Measurements from ENCODE around the gene PHF3.
A peak's percentile ranks its signal among the peaks of the same experiment; 100 is the strongest.
"Not testable (repeated sequence)": the region's sequence is repeated elsewhere in the genome, so short reads cannot be mapped to it uniquely, and the experiment has no call there.

PHF3 gene

DNA sequence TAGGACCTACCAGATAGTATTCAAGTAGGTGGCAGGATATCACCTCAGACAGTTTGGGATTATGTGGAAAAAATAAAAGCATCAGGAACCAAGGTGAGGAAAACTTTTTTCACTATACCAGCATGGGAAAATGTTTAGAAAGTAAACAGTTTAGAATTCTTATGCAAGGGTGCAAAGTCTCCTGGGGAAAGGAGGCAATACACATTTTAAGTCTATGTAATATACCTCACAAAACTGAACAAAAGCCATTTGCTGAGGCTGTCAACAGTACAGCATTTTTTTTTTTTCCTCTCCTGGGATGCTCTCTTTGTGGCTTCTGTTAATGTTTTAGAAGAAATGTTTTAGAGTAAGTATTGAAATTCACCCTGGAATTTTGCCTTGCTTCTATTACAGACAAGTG lies 73.5 kb downstream of the PHF3 start:
- no peak for DNase-seq

DNA sequence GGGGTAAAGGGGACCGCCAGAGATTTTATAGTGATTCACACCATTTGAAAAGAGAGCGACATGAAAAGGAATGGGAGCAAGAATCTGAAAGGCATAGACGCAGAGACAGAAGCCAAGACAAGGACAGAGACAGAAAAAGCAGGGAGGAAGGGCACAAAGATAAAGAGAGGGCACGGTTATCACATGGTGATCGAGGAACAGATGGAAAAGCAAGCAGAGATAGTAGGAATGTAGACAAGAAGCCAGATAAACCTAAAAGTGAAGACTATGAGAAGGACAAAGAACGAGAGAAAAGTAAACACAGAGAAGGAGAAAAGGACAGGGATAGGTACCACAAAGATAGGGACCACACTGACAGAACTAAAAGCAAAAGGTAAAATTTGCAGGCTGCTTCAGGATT lies 77.7 kb downstream of the PHF3 start:
- DNase-seq, result no peak

DNA sequence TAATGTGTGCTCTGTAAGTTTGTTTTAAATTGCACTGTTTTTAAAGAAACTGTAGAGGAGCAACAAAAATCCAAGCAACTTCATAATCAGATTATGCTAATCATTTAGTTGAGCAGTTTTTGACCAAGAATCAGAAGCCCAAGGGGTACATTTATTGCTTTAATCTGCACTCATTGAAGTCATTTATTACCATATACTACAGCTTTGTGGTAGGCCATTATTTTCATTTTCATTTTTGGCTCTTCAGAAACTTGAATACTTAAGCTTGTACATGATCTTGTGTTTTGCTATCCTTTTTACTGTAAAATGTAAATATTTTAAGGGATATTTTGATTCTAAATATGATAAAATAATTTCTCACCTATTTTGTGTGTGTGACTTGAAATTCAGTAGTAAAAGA lies 78.5 kb downstream of the PHF3 start:
- DNase-seq, result no peak

DNA sequence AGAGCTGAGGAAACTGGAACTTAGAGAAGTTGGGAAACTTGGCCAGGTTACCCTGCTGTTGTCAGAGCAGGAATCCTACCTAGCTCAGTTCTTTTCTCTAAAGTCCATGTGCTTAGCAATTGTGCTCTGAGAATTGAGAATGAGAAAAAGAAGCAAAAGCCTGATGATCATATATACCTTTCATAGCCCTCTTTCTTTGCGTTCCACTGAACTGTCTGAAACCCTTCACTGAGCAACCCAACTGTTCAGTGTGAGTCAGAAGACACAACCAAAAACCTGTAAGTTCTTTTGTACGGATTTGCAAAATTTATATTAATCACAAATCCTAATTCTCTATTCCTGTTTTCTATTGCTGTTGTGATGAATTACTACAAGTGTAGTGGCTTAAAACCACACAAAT lies 80.6 kb downstream of the PHF3 start:
- DNase-seq, result no peak

DNA sequence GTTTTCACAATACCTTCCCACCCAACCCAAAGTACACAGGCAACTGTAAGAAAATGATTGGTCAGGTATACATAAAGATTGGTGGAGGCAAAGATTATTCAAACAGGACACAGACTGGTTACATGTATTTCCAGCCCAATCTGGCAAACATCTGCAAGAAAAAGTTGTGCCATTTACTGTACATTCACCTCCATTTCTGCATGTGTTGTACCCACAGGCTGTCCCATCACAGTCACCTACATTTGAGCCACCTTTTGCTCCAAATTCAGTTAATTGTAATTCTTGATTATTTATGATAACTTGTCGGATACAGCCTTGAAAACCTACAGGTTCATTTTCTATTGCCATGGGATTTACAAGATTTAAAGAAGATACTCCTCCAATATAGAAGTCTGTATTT lies 85.6 kb downstream of the PHF3 start:
- DNase-seq, result no peak

DNA sequence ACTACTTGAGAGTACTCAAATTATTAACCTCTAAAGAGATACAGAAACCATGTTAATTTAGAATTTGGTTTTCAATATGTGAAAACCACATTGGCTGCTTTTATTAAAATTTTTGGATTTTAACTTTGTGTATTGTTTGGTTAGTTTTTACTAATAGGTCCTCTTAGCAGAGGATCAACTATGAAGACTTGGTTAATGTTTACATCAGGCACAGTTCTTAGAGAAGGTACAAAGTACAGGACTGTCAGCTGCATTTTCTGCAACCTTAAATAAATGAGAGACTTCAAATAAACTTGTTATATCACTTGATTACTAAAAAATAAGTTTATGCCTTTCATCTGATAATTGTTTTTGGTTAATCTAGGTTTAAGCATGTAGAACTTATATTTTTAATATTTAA lies 89.1 kb downstream of the PHF3 start:
- no peak for DNase-seq

DNA sequence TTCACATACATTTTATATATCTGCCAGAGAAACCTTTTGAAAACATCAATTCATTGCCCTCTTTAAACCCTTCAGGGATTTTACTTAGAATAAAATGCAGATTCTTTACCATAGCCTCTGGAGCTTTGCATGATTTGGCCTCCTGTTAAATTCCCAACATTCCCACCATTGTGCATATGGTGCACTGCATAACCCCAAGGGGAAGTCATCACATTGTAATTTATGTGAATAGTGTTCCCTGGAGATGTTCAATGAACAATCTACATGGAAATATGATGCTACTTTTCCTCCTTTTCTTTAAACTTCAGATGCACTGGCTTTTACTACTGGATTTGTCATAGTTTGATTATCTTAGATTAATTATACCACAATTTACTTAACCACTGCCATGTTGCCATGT lies 94.7 kb downstream of the PHF3 start:
- no peak for DNase-seq

DNA sequence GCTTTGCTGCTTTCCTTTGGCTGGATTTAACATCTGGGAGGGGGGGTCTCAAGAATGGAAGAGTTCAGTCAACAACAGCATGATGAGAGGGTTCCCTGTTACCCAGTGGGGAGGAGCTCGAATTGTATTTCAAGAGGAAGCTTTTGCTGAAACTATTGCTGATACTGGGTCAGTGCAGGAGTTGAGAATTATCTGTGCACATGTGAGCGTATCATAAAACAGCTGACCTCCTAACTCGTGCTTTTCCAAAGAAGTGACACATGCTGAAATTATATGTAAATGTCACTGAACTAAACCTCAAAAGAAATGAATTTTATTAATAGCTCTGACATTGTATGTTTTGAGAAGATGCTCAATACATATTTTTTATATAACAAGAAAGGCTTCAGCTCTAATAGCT lies 96.3 kb downstream of the PHF3 start:
- no peak for DNase-seq

DNA sequence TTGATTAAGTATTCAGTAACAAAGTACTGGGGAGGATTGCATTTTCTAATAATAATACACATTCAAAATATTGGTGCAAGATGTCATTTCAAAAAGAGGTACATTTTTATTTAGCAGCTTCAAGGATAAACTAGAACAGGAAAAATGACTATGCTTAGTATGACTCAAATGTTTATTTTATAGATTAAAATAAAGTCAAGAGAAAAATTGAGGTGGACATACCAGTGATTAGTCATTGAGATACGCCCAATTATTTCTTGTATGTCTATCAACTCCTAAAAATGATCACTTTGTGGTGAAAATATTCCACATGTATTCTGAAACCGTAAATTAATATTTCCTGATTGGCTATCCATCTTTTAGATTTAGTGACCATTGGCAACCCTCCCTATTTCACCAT lies 96.7 kb downstream of the PHF3 start:
- DNase-seq, result no peak

DNA sequence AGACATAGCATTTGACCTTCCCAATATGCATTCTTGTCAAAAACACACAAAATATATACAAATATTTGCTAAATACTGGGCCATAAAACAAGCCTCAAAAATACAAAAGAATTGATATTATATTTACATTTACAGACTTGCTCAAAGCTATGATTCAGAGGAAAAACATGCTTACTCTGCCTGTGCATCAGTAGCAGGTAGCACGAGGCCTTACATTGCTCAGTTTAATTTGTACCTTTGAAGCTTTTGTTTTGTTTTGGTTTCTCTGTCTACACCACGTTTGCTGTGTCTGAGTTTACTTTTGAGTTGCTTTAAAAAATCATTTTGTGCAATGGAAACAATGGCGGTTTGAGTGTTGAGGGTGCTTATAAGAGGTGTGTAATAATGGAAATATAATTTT lies 99.3 kb downstream of the PHF3 start:
- DNase-seq, result no peak

DNA sequence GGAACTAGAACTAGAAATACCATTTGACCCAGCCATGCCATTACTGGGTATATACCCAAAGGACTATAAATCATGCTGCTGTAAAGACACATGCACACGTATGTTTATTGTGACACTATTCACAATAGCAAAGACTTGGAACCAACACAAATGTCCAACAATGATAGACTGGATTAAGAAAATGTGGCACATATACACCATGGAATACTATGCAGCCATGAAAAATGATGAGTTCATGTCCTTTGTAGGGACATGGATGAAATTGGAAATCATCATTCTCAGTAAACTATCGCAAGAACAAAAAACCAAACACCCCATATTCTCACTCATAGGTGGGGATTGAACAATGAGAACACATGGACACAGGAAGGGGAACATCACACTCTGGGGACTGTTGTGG lies 102.6 kb downstream of the PHF3 start:
- DNase-seq, result not testable (repeated sequence)

DNA sequence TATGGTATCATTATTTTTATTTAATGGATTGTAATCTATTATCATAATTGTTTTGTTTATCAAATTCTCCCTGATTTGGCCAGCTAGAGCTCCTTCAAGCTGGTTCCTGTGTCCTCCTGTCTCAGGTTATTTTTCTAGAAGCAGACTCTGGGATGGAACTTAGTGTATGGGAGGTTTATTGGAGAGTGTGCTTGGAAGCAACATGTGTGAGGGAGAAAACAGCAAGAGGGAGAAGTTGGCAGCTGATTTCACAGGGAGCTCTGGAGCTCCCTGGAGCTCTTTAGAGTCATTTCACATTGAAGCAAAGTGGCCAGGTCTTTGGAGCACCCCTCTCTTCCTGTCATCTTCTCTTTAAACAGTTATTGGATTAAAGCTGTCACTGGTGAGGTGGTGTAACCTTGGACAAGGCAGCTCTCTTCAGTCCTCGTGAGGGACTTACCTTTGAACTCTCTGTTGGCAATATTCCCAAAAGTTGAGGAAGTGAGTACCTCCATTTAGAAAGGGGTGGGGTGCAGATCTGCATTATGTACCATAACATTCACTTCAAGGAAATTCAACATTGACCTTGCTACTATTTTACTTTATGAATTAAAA lies 103.6 kb downstream of the PHF3 start:
- no peak for DNase-seq

DNA sequence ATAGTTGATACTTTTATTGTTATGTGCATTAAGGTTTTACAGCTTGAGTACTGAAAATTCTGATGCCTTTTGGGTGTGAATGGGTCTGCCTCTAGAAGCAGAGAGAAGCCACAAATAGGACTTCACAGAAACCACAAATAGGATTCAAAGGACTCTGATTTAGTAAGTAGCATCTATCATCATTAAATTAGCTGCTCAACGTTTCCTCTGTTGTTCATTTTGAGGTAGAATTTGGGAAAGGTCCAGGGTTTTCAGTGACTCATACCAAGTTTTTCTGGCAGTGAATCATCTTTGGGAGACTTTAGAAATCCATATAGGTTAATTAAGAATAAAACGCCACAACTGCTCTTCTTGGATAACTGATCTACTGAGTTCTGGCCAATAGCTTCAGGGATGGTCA lies 105.1 kb downstream of the PHF3 start:
- DNase-seq, result no peak

DNA sequence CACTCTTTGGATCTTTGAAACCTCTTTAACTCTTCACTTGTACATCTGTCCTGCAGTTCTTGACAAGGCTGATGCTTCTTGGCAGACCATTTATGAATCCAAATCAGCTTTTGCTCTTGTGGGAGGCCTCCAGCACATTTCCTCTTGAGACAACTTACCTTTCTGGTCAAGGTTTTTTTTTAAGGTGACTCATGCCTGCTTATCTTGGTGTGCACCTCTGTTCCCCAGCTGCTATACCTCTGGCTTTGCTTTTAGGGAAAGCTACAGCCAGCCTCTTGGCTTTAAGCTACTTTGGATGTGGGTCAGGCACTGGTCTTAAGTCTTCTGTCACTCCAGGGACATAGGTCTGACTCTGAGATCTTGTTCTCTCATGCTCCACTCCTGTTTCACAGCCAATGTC lies 106.5 kb downstream of the PHF3 start:
- no peak for DNase-seq

DNA sequence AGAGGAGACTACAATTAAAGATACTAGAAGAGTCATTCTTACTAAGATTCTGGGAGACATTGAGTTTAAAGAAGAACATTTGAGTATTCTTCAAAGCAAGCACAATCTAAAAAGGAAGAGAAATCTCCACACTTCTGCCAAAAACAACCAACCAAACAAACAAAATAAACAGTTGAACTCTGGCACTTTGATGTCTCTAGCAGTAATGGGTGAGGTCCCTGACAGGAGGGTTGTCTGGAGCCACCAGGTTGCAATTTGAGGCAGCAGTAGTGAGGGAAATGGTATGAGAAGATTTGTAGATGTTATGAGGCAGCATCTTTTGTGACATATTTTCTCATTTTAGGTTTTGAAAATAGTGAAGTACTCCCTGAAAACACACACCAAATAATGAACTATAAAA lies 108.1 kb downstream of the PHF3 start:
- no peak for DNase-seq

DNA sequence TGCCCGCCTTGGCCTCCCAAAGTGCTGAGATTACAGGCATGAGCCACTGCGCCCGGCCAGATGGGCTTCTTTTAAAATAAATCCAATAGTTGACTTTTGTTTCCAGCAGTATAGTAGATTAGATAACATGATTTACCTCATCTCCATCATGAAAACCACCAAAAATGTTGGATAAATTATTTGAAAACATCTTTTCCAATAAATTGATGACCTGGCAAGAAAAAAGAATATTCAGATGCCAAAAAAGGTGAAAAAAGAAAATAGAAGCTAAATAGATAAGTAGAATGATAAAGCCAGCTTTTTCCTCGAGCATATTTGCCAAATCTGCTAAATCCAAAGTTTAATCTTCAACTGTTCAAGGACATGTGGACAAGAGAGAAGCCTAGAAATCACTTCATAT lies 109.2 kb downstream of the PHF3 start:
- DNase-seq, result no peak

DNA sequence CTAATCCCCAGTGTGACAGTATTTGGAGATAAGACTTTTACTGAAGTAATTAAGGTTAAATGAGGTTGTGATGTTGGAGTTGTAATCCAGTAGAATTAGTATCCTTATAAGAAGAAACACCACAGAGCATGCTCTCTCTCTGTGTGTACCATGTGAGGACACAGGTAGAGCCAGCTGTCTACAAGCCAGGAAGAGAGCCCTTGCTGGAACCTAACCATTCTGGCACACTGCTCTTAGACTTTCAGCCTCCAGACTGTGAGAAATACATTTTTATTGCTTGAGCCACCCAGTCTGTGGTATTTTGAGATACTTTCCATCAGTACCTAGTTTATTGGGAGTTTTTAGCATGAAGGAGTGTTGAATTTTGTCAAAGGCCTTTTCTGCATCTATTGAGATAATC lies 110.2 kb downstream of the PHF3 start:
- DNase-seq, result no peak

DNA sequence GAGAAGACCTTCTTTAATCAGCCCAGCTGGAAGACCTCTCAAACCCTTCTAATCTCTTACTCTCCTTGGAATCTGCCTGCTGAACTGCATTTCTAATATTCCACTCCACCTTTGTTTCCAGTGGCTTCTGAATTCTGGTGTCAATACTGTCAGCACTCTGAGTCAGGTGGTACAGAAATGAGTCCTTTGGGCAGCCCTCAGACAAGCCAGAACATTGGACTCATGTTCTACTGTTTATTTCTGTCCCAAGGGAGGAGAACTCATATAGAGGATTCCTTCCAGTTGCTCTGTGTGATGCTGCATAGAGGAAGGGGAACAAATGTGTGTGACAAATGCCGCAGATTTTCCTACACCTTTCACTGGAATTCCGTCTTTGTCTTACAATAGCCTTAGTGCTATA lies 114.8 kb downstream of the PHF3 start:
- no peak for DNase-seq

DNA sequence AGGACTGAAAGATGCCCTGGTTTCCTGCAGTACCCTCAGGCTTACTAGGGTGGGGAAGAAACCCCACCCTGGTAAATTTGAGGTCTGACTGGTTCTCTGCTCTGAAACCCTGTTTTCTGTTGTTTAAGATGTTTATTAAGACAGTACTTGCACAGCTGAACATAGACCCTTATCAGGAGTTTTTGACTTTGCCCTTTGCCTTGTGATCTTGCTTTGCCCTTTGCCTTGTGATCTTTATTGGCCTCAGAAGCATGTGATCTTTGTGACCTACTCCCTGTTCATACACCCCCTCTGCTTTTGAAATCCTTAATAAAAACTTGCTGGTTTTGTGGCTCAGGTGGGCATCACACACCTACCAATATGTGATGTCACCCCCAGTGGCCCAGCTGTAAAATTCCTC lies 121.7 kb downstream of the PHF3 start:
- DNase-seq, result not testable (repeated sequence)

DNA sequence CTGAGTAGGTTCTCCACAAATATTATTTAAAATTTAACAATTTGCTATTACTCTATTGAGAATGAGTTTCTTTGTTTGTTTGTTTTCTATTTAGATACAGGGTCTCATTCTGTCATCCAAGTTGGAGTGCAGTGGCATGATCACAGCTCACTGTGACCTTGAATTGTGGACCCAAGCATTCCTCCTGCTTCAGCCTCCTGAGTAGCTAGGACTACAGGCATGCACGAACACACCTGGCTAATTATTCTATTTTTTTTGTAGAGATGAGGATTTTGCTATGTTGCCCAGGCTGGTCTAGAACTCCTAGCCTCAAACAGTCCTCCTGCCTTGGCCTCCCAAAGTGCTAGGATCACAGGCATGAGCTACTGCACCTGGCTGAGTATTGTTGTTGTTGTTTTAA lies 122.2 kb downstream of the PHF3 start:
- no peak for DNase-seq

DNA sequence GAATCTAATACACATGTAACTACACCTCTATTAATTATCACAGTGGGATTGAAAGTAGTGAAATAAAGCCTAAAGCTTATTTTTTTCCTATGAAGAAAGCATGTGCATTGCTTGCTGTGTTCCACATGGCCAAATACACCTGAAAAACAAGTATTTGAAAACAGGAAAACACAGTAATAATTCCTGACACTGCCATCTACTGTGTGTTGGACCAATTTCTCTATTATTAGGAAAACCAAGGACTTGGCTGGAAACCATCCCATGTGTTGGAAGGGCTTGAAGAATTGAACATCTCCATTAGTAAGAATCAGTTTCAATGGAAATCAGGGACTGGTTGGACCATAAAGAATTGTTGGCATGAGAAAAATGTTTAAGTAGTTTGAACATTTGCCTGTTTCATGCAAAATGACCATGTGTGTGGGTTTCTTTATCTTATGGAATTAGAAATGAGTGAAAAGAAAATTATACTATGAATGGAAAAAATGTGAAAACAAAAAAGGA lies 124.1 kb downstream of the PHF3 start:
- no peak for DNase-seq

DNA sequence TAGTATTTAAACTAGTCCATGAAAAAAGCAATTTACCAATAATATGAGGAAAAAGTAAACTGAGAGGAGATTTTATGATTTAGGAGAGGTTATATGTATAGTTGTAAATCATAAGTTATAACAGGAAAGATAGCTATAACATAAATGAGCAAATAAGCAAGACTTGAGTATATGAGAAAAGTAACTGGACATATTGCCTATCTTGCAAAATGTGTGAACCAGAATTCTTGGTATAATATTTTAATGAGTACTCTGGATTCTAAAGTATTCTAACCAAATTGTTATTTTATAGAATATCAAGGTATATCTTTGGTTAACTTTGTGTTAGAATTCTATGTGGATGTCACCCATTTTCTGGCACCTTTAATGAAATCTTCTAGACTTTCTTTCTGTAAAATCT lies 124.6 kb downstream of the PHF3 start:
- no peak for DNase-seq

DNA sequence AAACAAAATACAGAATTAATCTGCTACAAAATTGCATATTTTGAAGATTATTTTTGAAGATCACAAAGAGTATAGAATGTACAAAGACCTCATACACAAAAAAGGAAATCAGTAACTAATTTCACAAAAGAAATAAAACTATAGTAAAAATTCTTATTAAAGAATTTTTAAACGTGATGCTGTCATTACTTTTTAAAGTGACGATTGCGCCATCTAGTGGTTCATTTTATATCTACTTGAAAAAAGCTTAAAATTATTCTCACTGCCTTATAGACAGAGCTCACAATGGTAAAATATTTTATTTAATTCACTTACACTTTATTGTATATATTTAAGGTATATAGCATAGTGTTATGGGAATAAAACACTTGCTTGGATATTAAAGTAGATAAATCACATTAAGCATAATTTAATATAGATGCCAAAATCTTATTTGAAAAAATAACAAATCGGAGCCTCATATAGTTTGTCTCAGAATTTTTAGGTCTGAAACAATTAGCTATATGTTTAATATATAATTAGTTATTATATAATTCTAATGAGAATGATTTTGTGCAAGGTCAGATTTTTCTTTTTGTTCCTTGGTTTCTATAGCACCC lies 128.8 kb downstream of the PHF3 start:
- peak; percentile 32 for DNase-seq

All from central memory CD4-positive, alpha-beta T cell (primary cell).